OCI-LY7 (cell line): ENCODE results near the gene ATP1B2. TPM values are rescaled to one million over a fixed set of nuclear protein-coding genes. Genes with fewer than 3 reads are reported as not detected.

Source experiments
- BruUV-seq: library from RNA; stranded (reverse); fragments of 400-500 nt; replicated peaks from 2 replicates; lab custom pipeline; 2021; lab: Mats Ljungman, UMichigan
- CTCF ChIA-PET: fragments of 300-600 bp; sonication (Branson Sonifier 250); formaldehyde crosslinking; loops from one replicate; lab custom pipeline; 2022; ENCODE audit warnings: antibody characterized with exemption; ENCODE audit not compliant: unreplicated experiment; lab: Charles Lee
- POLR2A ChIA-PET: fragments of 300-600 bp; sonication (Branson Sonifier 250); formaldehyde crosslinking; loops from one replicate; lab custom pipeline; 2022; ENCODE audit warnings: antibody characterized with exemption; lab: Charles Lee
- DNase-seq: peaks from one replicate; pipeline ENCODE4 v3.0.0-alpha.2; 2015; ENCODE audit warnings: low spot score
- H2AFZ ChIP-seq: fragments of 200-600 bp; sonication (generic), shearing (Covaris generic); 2 replicates; pipeline ENCODE4 v1.6.1; 2014; ENCODE audit warnings: mild to moderate bottlenecking, antibody characterized with exemption, low read length, moderate library complexity
- H3K27ac ChIP-seq: fragments of 200-600 bp; sonication (generic); 2 replicates; pipeline ENCODE4 v1.5.1; 2014; ENCODE audit warnings: mixed run types, low read depth, mild to moderate bottlenecking, moderate library complexity, low read length, inconsistent platforms; ENCODE audit not compliant: poor library complexity, severe bottlenecking
- H3K36me3 ChIP-seq: fragments of 200-600 bp; sonication (generic); 2 replicates; pipeline ENCODE4 v1.6.1; 2014; ENCODE audit warnings: mild to moderate bottlenecking, antibody characterized with exemption, low read length, moderate library complexity, mixed read lengths; ENCODE audit not compliant: insufficient read depth
- H3K4me1 ChIP-seq: fragments of 200-600 bp; sonication (generic); 2 replicates; pipeline ENCODE4 v1.5.1; 2014; ENCODE audit warnings: mild to moderate bottlenecking, low read length; ENCODE audit not compliant: insufficient read depth, poor library complexity, severe bottlenecking
- H3K4me2 ChIP-seq: fragments of 200-600 bp; sonication (generic); 2 replicates; pipeline ENCODE4 v1.6.1; 2014; ENCODE audit warnings: mild to moderate bottlenecking, low read length
- H3K4me3 ChIP-seq: fragments of 200-600 bp; sonication (generic); 2 replicates; pipeline ENCODE4 v1.5.1; 2014; ENCODE audit warnings: mild to moderate bottlenecking, low read depth, low read length; ENCODE audit not compliant: poor library complexity, severe bottlenecking
- H3K79me2 ChIP-seq: fragments of 200-600 bp; sonication (generic); 2 replicates; pipeline ENCODE4 v1.6.1; 2016; ENCODE audit warnings: low read depth, mild to moderate bottlenecking, low read length, moderate library complexity, mixed read lengths; ENCODE audit not compliant: insufficient read depth
- H3K9me2 ChIP-seq: fragments of 200-600 bp; sonication (generic); 2 replicates; pipeline ENCODE4 v1.6.1; 2016; ENCODE audit warnings: mild to moderate bottlenecking, low read length, mixed read lengths; ENCODE audit not compliant: insufficient read depth
- H3K9me3 ChIP-seq: fragments of 200-600 bp; sonication (generic); 2 replicates; pipeline ENCODE4 v1.6.1; 2014; ENCODE audit warnings: mild to moderate bottlenecking, mixed run types, low read length, mixed read lengths
- H4K20me1 ChIP-seq: fragments of 200-600 bp; sonication (generic); 2 replicates; pipeline ENCODE4 v1.6.1; 2014; ENCODE audit warnings: mild to moderate bottlenecking, antibody characterized with exemption, low read length, moderate library complexity, mixed read lengths; ENCODE audit not compliant: insufficient read depth
- EZH2phosphoT487 ChIP-seq: fragments of 200-600 bp; sonication (generic); IDR thresholded peaks from 2 replicates; pipeline ENCODE4 v1.6.1; 2018; ENCODE audit warnings: low read depth, borderline replicate concordance, mild to moderate bottlenecking, mixed run types, antibody characterized with exemption, low read length, moderate library complexity, mixed read lengths
- intact Hi-C: fragments of 100-400 bp; cut with micrococcal nuclease; formaldehyde crosslinking; loops from one replicate; pipeline ENCODE4 v1.10.0; 2022; ENCODE audit not compliant: unreplicated experiment
- total RNA-seq, 2 experiments: library from RNA; depleted of rRNA in 1 of 2; stranded (reverse); fragments of >200 nt in 1 of 2; shearing (Covaris generic) in 1 of 2; gene quantifications; 2 replicates each; pipeline ENCODE4 v1.2.3, GENCODE V29; 2014 to 2022
- TF ChIP-seq, protein P1 (sequence below): fragments of 200-600 bp; sonication (generic); conservative IDR thresholded peaks from 2 replicates; pipeline ENCODE4 v1.5.1; 2014; ENCODE audit warnings: mild to moderate bottlenecking, antibody characterized with exemption, low read length, moderate library complexity, mixed read lengths

ATP1B2 gene
- total RNA-seq, 2 experiments from 2014 or later, result not detected

DNA sequence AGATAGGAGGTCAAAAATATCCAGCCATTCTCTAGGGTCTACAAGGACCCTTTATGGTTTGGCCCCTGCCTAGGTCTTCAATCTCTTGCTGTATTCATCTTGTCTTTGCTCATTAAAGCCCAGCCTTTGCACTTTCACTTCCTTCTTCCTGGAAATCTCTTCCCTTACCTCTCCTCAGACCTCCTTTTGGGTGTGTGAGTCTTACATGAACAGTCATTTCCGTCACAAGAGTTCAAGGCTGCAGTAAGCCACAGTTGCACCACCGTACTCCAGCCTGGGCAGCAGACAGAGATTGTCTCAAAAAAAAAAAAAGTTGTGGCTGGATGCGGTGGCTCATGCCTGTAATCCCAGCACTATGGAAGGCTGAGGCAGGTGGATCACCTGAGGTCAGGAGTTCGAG lies 6.0 kb upstream of the ATP1B2 start:
- no TSS peak for BruUV-seq

DNA sequence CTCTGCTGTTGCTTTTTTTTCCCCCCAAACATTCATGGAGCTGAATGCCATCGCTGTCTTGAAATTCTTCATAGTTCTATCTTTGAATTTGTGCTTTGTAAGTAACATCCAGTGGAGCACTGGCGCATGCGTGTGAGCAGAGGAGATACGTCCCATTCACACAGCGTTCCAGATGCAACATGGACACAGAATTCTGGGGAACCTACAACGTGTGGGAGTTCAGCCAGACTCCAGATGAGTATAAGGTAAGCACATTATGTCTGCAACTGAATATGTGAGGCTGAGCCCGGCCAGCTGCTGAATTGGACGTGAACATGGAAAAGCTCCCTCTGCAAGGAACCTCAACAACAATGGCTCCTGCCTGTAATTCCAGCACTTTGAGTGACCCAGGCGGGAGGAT lies 4.3 kb upstream of the ATP1B2 start:
- H3K4me2 ChIP-seq, result no peak overlapping the region
- H3K4me1 ChIP-seq, result peaks cover 4% of the 10 kb centered on the region
- H3K9me3 ChIP-seq, result no peaks in the 10 kb centered on the region
- H3K27ac ChIP-seq, result no peak overlapping the region
- TF ChIP-seq, protein P1, sequence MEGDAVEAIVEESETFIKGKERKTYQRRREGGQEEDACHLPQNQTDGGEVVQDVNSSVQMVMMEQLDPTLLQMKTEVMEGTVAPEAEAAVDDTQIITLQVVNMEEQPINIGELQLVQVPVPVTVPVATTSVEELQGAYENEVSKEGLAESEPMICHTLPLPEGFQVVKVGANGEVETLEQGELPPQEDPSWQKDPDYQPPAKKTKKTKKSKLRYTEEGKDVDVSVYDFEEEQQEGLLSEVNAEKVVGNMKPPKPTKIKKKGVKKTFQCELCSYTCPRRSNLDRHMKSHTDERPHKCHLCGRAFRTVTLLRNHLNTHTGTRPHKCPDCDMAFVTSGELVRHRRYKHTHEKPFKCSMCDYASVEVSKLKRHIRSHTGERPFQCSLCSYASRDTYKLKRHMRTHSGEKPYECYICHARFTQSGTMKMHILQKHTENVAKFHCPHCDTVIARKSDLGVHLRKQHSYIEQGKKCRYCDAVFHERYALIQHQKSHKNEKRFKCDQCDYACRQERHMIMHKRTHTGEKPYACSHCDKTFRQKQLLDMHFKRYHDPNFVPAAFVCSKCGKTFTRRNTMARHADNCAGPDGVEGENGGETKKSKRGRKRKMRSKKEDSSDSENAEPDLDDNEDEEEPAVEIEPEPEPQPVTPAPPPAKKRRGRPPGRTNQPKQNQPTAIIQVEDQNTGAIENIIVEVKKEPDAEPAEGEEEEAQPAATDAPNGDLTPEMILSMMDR, result no peak
- no peak for TF ChIP-seq EZH2phosphoT487
- H3K36me3 ChIP-seq, result no peaks in the 10 kb centered on the region
- no TSS peak for BruUV-seq
- ChIA-PET POLR2A (no interaction called here), CTCF (no interaction called here)
- intact Hi-C loops, result no loop called here
- H2AFZ ChIP-seq, result no peak overlapping the region
- no peak for DNase-seq
- H3K9me2 ChIP-seq, result no peaks in the 10 kb centered on the region
- H3K4me3 ChIP-seq, result no peak overlapping the region
- H3K79me2 ChIP-seq, result no peaks in the 10 kb centered on the region
- no peaks in the 10 kb centered on the region for H4K20me1 ChIP-seq

More for the DNA sequence above, 6.0 kb upstream of the ATP1B2 start:
- H3K36me3 ChIP-seq, result no peaks in the 10 kb centered on the region
- H3K9me2 ChIP-seq, result no peaks in the 10 kb centered on the region
- no peaks in the 10 kb centered on the region for H3K9me3 ChIP-seq
- no peaks in the 10 kb centered on the region for H4K20me1 ChIP-seq
- DNase-seq, result no peak
- TF ChIP-seq EZH2phosphoT487, result no peak
- TF ChIP-seq, protein P1, result no peak
- H3K4me3 ChIP-seq, result no peak overlapping the region
- POLR2A ChIA-PET, result no interaction called here
- H3K79me2 ChIP-seq, result no peaks in the 10 kb centered on the region
- no peak overlapping the region for H3K27ac ChIP-seq
- CTCF ChIA-PET, result no interaction called here
- 0 out of 2 replicates have a peak overlapping the region, but pooled peaks have one; percentile 20 for H3K4me2 ChIP-seq
- no peak overlapping the region for H2AFZ ChIP-seq
- intact Hi-C loops, result no loop called here
- peaks cover 4% of the 10 kb centered on the region for H3K4me1 ChIP-seq

DNA sequence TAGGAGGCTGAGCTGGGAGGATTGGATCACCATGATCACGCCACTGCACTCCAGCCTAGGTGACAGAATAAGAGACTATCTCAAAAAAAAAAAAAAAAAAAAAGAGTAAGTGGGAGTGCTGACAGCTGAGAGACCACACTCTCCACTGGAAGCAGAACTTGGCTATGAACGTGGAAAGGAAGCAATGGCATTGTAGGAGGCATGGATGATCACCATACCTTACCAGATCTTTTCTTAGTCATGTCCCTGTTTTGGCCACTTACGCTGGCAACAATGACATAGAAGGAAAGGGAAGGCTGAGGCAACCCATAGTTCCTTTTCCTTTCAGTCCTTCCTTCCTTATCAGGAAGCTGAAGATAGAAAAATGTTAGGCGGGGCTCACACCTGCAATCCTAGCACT lies 3.7 kb upstream of the ATP1B2 start:
- no peaks in the 10 kb centered on the region for H3K79me2 ChIP-seq
- H3K4me1 ChIP-seq, result peaks cover 4% of the 10 kb centered on the region
- CTCF ChIA-PET, result no interaction called here
- no peak overlapping the region for H3K4me2 ChIP-seq
- no peak overlapping the region for H3K4me3 ChIP-seq
- POLR2A ChIA-PET, result no interaction called here
- no peaks in the 10 kb centered on the region for H3K36me3 ChIP-seq
- no peak overlapping the region for H3K27ac ChIP-seq
- no peaks in the 10 kb centered on the region for H3K9me2 ChIP-seq
- no peak for TF ChIP-seq EZH2phosphoT487
- TF ChIP-seq, protein P1, result no peak
- no peak overlapping the region for H2AFZ ChIP-seq
- no TSS peak for BruUV-seq
- no peaks in the 10 kb centered on the region for H3K9me3 ChIP-seq
- no peak for DNase-seq
- no peaks in the 10 kb centered on the region for H4K20me1 ChIP-seq
- intact Hi-C loops, result no loop called here
